Measurements from ENCODE around the gene COPZ2.

Gene COPZ2

DNA sequence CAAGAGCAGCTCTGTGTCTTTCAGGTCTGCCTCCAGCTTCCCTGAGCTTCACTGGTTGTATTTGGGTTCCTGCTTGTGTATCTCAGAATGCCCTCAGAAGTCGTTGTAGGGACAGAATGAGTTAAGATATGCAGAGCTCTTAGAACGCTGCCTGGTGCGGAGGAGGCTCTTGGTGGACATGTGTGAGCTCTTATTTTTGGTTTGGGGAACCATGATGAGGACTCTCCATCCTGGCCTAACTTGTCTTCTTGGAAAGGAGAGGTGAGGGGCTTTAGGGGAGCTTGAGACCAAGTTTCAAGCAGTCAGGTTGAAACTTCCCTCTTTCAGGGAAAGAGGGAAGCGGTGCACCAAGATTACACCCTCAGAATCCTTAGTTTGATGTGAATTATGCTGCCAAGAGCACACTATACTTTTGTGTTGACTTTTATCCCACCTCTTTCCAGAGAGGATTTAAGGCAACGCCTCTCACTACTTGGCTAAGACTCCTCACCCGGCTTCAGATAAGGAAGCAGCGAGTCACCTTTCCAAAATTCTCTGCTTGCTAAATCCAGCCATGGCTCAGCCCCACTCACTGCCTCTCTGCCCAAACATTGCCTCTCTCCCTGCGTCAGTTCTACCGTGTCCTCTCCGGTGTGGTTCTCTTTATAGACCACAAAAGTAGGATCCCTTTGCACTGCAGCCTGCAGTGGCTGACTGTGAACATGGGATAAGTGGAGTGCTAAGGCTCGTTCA is 53.9 kb downstream of the COPZ2 start:
- DNase-seq (ENCODE audit: low spot score) = no peak

- peak; percentile 38 for DNase-seq (ENCODE audit: low spot score)
Observed at GRCh38 chr17:47982645-47983390, 54.8 kb downstream of the COPZ2 start.

GRCh38 chr17:47982091-47982617 is 55.4 kb downstream of the COPZ2 start:
- no peak for DNase-seq (ENCODE audit: low spot score)

DNA sequence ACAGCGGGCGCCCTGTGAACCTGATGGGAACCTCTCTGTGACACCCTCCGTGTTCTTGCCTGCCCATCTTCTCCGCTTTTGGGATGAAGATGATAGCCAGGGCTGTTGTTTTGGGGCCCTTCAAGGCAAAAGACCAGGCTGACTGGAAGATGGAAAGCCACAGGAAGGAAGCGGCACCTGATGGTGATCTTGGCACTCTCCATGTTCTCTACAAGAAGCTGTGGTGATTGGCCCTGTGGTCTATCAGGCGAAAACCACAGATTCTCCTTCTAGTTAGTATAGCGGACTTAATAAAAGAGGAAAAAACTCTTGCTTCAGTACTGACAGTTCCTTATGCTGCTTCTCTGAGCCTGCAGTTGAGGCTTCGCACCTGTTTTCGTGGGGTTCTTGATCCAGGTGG is 56.1 kb downstream of the COPZ2 start:
- no peak for DNase-seq (ENCODE audit: low spot score)

- no peak for DNase-seq (ENCODE audit: low spot score)
Observed at GRCh38 chr17:47980541-47980940, 57.1 kb downstream of the COPZ2 start.

DNA sequence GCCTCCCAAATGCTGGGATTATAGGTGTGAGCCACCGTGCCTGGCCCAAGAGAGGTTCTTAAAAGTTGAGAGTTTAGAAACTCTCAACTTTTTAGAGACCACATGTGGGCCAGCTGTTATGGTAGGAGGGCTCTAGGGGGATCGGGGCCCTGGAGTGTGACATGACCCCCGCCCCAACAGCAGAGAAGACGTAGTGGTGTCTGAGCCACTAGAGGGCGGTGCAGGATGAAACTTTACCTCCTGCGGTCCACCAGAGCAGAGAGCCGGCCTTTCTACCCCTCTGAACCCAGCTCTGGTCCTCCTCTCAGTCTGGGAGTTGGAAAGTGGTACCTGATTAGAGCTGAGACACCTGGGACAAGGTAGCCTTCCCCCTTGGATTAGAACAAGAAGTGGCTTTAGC is 59.3 kb downstream of the COPZ2 start:
- DNase-seq (ENCODE audit: low spot score) = no peak
